ENCODE results near the gene MAPKAP1. TPM values are rescaled to one million over a fixed set of nuclear protein-coding genes. Genes with fewer than 3 reads are reported as not detected.
A peak's percentile ranks its signal among the peaks of the same experiment; 100 is the strongest.

MAPKAP1 gene
- total and polyA plus RNA-seq, 9 donors = 47.3 to 67.3 (median 59.6) TPM

DNA sequence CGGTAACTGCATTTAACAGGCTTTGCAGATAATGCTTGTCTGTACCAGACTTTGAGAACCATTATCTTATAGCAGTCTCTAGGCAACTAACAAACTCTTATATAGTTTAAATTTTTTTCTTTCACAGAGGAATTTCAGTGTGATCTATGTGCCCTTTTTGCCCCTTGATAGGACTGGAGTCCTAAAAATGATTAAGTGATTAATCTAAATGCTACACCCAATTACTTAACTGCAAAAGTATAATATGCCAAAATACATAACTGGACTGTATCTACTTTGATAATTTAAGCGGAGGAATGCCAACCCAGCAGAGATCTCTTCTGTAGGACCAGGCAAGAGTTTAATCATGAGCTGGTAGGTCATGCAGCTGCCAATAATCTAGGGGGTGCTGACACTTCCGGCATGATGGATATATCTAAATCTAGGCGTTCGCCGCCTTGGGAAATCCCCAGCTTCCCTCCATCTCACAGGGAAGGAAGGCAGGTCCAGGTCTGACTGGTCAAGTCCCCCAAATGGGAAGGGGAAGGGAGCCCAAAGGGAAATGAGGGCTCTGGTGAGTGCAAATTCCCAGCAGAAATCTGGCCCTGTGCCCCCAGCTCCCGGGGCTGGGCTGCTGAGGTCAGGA, 239.8 kb downstream of the MAPKAP1 start:
- H3K9me3 ChIP-seq (replicated peaks; ENCODE audit: control insufficient read depth, low read depth, low read length) = no peaks in the 10 kb centered on the region
- no peaks in the 10 kb centered on the region for H3K4me1 ChIP-seq (ENCODE audit: control insufficient read depth, insufficient read depth, low read length)
- no peaks in the 10 kb centered on the region for H3K36me3 ChIP-seq (ENCODE audit: control insufficient read depth, insufficient read depth, low read length)
- DNase-seq = no peak
- no peak overlapping the region for H3K4me3 ChIP-seq (ENCODE audit: low read length)
- no peaks in the 10 kb centered on the region for H3K27me3 ChIP-seq (ENCODE audit: control insufficient read depth, insufficient read depth, low read length)
- WGBS (ENCODE audit: insufficient coverage) = 61% methylated on average over 3 of the region's 7 CpGs
- H3K27ac ChIP-seq (ENCODE audit: low read length) = no peak overlapping the region

DNA sequence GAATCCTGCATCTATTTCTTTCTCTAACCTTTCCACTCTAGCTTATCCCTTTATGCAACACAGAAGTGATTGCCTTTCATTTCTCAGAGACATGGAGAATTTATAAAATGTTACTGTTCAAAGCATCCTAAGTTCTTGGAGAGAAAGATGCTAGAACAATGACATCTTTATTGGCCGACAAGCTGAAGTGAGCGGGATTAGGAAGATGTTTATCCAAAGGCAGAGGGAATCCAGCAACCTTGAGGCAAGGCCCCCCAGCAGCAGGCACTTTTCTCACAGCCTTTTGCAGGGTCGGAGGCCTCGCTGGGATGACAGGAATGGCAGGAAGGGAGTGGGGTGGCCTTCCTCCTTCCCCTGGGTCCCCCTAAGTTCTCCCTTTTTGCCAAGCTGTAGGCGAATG, 240.6 kb downstream of the MAPKAP1 start:
- Histone ChIP-seq H3K9me3 (replicated peaks; ENCODE audit: control insufficient read depth, low read depth, low read length) (no peaks in the 10 kb centered on the region), H3K4me3 (ENCODE audit: low read length) (no peak overlapping the region), H3K4me1 (ENCODE audit: control insufficient read depth, insufficient read depth, low read length) (no peaks in the 10 kb centered on the region), H3K27ac (ENCODE audit: low read length) (no peak overlapping the region), H3K36me3 (ENCODE audit: control insufficient read depth, insufficient read depth, low read length) (peaks cover 5% of the 10 kb centered on the region), H3K27me3 (ENCODE audit: control insufficient read depth, insufficient read depth, low read length) (no peaks in the 10 kb centered on the region)
- WGBS (ENCODE audit: insufficient coverage) = no CpG with 5 or more reads among the region's 5 CpGs
- DNase-seq = peak; percentile 35

DNA sequence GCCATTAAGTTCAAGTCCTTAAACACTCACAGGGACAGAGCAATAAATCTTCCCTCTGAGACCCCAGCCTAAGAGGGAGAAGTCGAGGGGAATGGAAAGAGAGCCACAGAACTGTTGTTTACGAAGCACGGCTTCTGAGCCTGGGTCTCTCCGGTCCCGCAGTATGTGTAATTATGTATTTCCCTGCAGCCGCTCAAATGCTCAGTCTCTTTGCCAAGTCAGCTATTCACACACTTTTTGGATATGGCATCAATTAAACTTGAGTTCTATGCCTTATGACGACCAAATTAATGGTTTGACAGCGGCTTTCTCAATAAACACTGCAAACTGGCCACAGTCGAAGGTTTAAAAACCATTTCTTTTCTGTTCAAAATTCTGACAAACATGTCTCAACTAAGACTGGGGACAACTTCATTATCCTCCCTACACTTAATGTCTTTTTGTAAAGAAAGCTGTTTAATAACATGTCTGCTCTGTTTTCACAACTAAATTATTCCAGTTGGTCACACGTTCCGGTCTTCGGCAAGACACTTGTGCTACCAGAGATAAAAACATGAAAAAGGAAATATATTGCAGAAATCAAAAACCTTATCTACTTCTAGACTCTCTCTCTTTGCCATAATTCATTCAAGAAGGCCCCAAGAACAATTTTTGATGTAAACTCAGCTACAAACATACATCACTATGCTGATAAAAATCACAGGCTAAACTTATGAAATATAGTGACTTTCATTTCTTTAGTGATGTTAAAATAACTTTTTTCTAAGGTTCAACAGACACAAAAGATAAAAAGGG, 242.2 kb downstream of the MAPKAP1 start:
- Histone ChIP-seq H3K27me3 (ENCODE audit: control insufficient read depth, insufficient read depth, low read length) (no peaks in the 10 kb centered on the region), H3K4me3 (ENCODE audit: low read length) (no peak overlapping the region), H3K27ac (ENCODE audit: low read length) (no peak overlapping the region), H3K4me1 (ENCODE audit: control insufficient read depth, insufficient read depth, low read length) (no peaks in the 10 kb centered on the region), H3K36me3 (ENCODE audit: control insufficient read depth, insufficient read depth, low read length) (peaks cover 10% of the 10 kb centered on the region), H3K9me3 (replicated peaks; ENCODE audit: control insufficient read depth, low read depth, low read length) (no peaks in the 10 kb centered on the region)
- peak; percentile 31 for DNase-seq
- 51% methylated on average over 4 of the region's 12 CpGs for WGBS (ENCODE audit: insufficient coverage)

DNA sequence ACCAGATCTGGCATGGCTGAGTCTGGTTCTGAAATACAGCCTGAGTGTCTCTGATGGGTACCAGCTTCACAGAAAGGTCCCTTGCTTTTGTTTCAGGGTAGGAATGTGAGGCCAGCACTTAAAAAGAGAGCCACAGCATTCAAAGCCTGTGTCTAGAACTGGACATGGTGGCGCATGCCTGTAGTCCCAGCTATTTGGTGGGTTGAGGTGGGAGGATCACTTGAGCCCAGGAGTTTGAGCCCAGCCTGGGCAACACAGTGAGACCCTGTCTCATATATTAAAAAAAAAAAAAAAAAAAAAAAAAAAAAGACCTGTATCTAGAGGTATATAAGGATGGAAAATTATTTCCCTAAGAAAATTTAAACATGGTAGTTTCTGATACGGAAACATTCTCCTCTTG, 243.1 kb downstream of the MAPKAP1 start:
- H3K36me3 ChIP-seq (ENCODE audit: control insufficient read depth, insufficient read depth, low read length) = peaks cover 10% of the 10 kb centered on the region
- H3K27me3 ChIP-seq (ENCODE audit: control insufficient read depth, insufficient read depth, low read length) = no peaks in the 10 kb centered on the region
- no peak overlapping the region for H3K27ac ChIP-seq (ENCODE audit: low read length)
- no CpG with 5 or more reads among the region's 2 CpGs for WGBS (ENCODE audit: insufficient coverage)
- H3K9me3 ChIP-seq (replicated peaks; ENCODE audit: control insufficient read depth, low read depth, low read length) = no peaks in the 10 kb centered on the region
- DNase-seq = no peak
- no peaks in the 10 kb centered on the region for H3K4me1 ChIP-seq (ENCODE audit: control insufficient read depth, insufficient read depth, low read length)
- H3K4me3 ChIP-seq (ENCODE audit: low read length) = no peak overlapping the region

DNA sequence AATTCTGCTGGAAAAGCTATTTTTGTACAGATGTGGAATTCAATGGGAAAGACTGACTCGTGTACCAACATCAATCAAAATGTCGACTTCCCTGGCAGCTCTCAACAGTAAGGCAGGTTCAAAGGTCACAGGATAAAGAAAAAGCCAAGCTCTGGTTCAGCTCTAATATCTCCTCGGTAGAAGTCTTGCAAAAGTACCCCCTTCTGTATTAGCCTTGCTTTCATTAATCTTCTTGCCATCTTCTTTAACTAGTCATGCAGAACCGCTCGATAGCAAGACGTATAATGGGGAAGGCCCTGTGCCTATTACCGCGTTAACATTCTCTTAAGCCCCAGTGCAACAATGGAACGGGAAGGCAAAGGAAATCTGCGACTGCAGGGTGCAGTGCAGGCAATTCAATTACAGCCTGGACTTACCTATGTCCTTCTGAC, 244.1 kb downstream of the MAPKAP1 start:
- Histone ChIP-seq H3K9me3 (replicated peaks; ENCODE audit: control insufficient read depth, low read depth, low read length) (peaks cover under 1% of the 10 kb centered on the region), H3K27ac (ENCODE audit: low read length) (no peak overlapping the region), H3K4me1 (ENCODE audit: control insufficient read depth, insufficient read depth, low read length) (no peaks in the 10 kb centered on the region), H3K27me3 (ENCODE audit: control insufficient read depth, insufficient read depth, low read length) (no peaks in the 10 kb centered on the region), H3K36me3 (ENCODE audit: control insufficient read depth, insufficient read depth, low read length) (peaks cover 12% of the 10 kb centered on the region), H3K4me3 (ENCODE audit: low read length) (no peak overlapping the region)
- peak; percentile 41 for DNase-seq
- WGBS (ENCODE audit: insufficient coverage) = 49% methylated on average over 7 of the region's 10 CpGs

DNA sequence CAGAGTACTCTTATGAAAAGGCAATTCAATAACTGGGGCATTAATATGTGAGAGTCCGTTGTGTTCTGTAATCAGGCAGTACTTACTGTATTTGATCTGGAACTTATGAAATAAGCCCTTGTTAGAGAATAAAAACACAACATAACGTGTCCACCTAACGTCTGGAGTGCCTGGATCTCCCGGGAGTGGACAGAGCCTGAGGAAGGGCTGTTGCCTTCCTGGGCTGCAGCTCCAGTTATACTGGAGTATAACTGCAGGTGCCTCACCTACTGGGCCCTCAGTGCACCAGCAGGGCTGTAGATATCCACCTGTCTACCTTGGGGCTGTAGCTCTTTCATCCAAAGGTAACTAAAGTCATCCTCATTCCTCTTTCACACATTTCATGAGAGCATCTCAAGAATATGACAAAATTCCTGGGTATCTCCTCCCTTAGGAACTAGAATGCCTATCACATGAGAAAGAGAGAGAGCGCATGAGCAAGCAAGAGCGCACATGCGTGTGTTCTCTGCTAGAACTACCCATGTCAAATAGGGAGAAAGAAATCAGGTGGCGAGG, 245.3 kb downstream of the MAPKAP1 start:
- DNase-seq = no peak
- Histone ChIP-seq H3K27ac (ENCODE audit: low read length) (no peak overlapping the region), H3K4me3 (ENCODE audit: low read length) (no peak overlapping the region), H3K36me3 (ENCODE audit: control insufficient read depth, insufficient read depth, low read length) (peaks cover 16% of the 10 kb centered on the region), H3K4me1 (ENCODE audit: control insufficient read depth, insufficient read depth, low read length) (no peaks in the 10 kb centered on the region), H3K9me3 (replicated peaks; ENCODE audit: control insufficient read depth, low read depth, low read length) (peaks cover 8% of the 10 kb centered on the region), H3K27me3 (ENCODE audit: control insufficient read depth, insufficient read depth, low read length) (no peaks in the 10 kb centered on the region)
- WGBS (ENCODE audit: insufficient coverage) = 67% methylated on average over 1 of the region's 8 CpGs

DNA sequence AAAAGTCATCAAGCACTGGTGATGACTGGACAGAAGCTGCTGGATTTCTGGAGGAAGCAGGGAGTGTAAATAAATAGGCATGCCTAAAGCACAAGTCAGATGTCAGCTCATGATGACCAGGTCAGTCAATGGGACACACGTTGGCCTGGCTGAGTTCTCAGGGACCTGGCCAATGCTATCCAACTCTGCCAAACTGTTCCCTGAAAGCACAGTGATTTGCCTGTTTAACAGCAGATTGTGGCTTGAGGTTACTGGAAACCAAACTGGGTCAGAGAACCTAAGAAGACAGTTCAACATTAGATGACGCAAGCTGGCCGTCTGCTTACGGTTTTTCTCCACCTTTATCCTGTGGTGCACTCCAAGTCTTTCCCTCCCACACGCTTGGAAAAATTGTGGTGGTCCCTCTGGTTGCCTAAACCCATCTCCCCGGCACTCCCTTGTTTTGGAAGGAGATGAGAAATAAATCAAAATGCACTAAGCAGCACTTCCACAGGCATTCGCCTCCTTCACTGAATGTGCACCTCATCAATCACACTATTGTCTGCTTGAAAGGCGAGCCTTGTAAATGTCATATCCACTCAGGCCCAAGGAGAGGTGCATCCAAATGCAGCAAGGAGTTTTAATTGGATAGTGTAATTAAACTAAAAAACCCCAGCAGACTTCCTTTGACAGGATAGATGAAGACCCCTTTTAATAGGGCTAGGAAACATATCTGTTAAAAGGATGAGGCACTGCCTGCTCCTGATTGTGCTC, 245.9 kb downstream of the MAPKAP1 start:
- DNase-seq = no peak
- WGBS (ENCODE audit: insufficient coverage) = 55% methylated on average over 4 of the region's 8 CpGs
- H3K4me1 ChIP-seq (ENCODE audit: control insufficient read depth, insufficient read depth, low read length) = no peaks in the 10 kb centered on the region
- no peaks in the 10 kb centered on the region for H3K27me3 ChIP-seq (ENCODE audit: control insufficient read depth, insufficient read depth, low read length)
- H3K27ac ChIP-seq (ENCODE audit: low read length) = no peak overlapping the region
- H3K4me3 ChIP-seq (ENCODE audit: low read length) = no peak overlapping the region
- H3K36me3 ChIP-seq (ENCODE audit: control insufficient read depth, insufficient read depth, low read length) = peaks cover 16% of the 10 kb centered on the region
- H3K9me3 ChIP-seq (replicated peaks; ENCODE audit: control insufficient read depth, low read depth, low read length) = peaks cover 15% of the 10 kb centered on the region

DNA sequence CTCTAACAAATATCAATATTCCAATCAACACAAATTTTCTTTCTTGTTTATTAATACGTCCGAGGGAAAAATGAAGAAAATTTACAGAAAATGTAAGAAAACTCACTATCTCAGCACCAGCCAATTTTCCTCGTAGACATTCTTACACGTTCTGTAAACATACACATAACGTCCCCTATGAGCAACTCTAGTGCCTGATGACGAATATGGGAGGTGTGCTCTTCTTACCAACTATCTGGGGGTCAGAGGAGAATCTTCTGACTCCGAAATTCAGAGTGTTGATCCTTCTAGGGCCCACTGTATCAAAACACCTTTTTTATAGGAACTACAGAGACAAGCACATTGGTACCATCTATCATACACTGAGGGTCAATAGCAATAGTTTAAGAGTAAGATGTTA, 246.7 kb downstream of the MAPKAP1 start:
- no peaks in the 10 kb centered on the region for H3K27me3 ChIP-seq (ENCODE audit: control insufficient read depth, insufficient read depth, low read length)
- no peak overlapping the region for H3K27ac ChIP-seq (ENCODE audit: low read length)
- H3K4me1 ChIP-seq (ENCODE audit: control insufficient read depth, insufficient read depth, low read length) = no peaks in the 10 kb centered on the region
- no CpG with 5 or more reads among the region's 7 CpGs for WGBS (ENCODE audit: insufficient coverage)
- no peak overlapping the region for H3K4me3 ChIP-seq (ENCODE audit: low read length)
- peaks cover 16% of the 10 kb centered on the region for H3K36me3 ChIP-seq (ENCODE audit: control insufficient read depth, insufficient read depth, low read length)
- no peak for DNase-seq
- H3K9me3 ChIP-seq (replicated peaks; ENCODE audit: control insufficient read depth, low read depth, low read length) = peaks cover 20% of the 10 kb centered on the region

DNA sequence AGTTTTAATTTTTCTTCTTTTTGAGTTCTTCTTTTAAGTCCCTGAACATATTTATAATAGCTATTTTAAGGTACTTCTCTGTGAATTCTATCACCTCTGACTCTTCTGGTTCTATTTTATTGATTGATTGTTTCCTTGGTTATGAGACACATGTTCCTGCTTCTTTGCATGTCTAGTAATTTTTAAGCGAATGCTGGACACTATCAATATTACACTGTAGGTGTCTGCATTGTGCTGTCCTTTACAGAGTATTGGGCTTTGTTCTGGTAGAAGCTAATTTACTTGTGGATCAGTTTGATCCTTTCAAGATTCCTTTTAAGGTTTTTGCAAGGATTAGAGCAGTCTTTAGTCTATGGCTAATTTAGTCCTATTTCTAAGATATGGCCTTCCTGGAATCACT, 249.7 kb downstream of the MAPKAP1 start:
- no peaks in the 10 kb centered on the region for H3K27me3 ChIP-seq (ENCODE audit: control insufficient read depth, insufficient read depth, low read length)
- no CpG with 5 or more reads among the region's 1 CpG for WGBS (ENCODE audit: insufficient coverage)
- peaks cover 19% of the 10 kb centered on the region for H3K36me3 ChIP-seq (ENCODE audit: control insufficient read depth, insufficient read depth, low read length)
- no peak for DNase-seq
- H3K27ac ChIP-seq (ENCODE audit: low read length) = no peak overlapping the region
- peaks cover 20% of the 10 kb centered on the region for H3K9me3 ChIP-seq (replicated peaks; ENCODE audit: control insufficient read depth, low read depth, low read length)
- H3K4me1 ChIP-seq (ENCODE audit: control insufficient read depth, insufficient read depth, low read length) = no peaks in the 10 kb centered on the region
- H3K4me3 ChIP-seq (ENCODE audit: low read length) = no peak overlapping the region

DNA sequence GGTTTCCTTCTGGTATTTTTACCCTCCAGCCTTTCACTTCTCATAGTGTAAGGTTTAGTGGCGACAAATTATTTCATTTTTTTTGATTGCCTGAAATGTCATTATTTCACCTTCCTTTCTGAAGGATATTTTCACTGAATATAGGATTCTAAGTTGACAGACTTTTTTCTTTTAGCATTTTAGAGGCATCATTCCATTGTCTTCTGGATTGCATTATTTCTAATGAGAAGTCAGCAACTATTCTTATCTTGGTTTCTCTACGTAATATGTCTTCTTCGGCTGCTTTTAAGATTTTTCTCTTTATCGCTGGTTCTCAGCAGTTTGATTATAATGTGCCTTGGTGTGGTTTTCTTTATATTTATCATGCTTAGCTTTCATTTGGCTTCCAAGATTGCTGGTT, 251.1 kb downstream of the MAPKAP1 start:
- Histone ChIP-seq H3K36me3 (ENCODE audit: control insufficient read depth, insufficient read depth, low read length) (peaks cover 13% of the 10 kb centered on the region), H3K27ac (ENCODE audit: low read length) (no peak overlapping the region), H3K4me1 (ENCODE audit: control insufficient read depth, insufficient read depth, low read length) (no peaks in the 10 kb centered on the region), H3K4me3 (ENCODE audit: low read length) (no peak overlapping the region), H3K9me3 (replicated peaks; ENCODE audit: control insufficient read depth, low read depth, low read length) (peaks cover 20% of the 10 kb centered on the region), H3K27me3 (ENCODE audit: control insufficient read depth, insufficient read depth, low read length) (no peaks in the 10 kb centered on the region)
- DNase-seq = no peak
- no CpG with 5 or more reads among the region's 4 CpGs for WGBS (ENCODE audit: insufficient coverage)
